H1 (cell line): Measurements from ENCODE around the gene RNF41. TPM values are rescaled to one million over a fixed set of nuclear protein-coding genes. Genes with fewer than 3 reads are reported as not detected.

Experiments
- ASH2L ChIP-seq: fragments of 200-600, 300-600 bp; sonication (generic); IDR thresholded peaks from one replicate; pipeline ENCODE4 v1.7.1; 2017; ENCODE audit warnings: low read length
- CTCF ChIP-seq, 3 experiments: IDR thresholded peaks; 1 replicate in 2 of 3; 2 replicates in 1 of 3; pipeline versions ENCODE4 v1.5.1 to v1.6.1; 2011; ENCODE audit warnings: low read length in 3 of 3, mild to moderate bottlenecking in 3 of 3, inconsistent platforms in 2 of 3, low read depth in 1 of 3, moderate library complexity in 1 of 3; ENCODE audit not compliant: insufficient read depth in 1 of 3; ENCODE audit errors: control extremely low read depth in 1 of 3
- EZH2 ChIP-seq: fragments of 200-600 bp; sonication (generic); IDR thresholded peaks from 2 replicates; pipeline ENCODE4 v1.7.1; 2012; ENCODE audit warnings: low read depth, mild to moderate bottlenecking, moderate library complexity, low read length, inconsistent platforms; ENCODE audit not compliant: severe bottlenecking
- JUND ChIP-seq: IDR thresholded peaks from 2 replicates; pipeline ENCODE4 v1.6.1; 2011; ENCODE audit warnings: mild to moderate bottlenecking, improper control_type of control experiment, low read length
- MAX ChIP-seq: IDR thresholded peaks from 2 replicates; pipeline ENCODE4 v1.6.1; 2012; ENCODE audit warnings: inconsistent platforms
- PHF8 ChIP-seq: fragments of 200-600 bp; sonication (generic); conservative IDR thresholded peaks from 2 replicates; pipeline ENCODE4 v1.7.1; 2012; ENCODE audit warnings: low read depth, mild to moderate bottlenecking, inconsistent platforms, low read length, moderate library complexity
- POLR2A ChIP-seq, 2 experiments: IDR thresholded peaks; 1 replicate in 1 of 2; 2 replicates in 1 of 2; pipeline ENCODE4 v1.6.1; 2011; ENCODE audit warnings: low read depth in 2 of 2, low read length in 2 of 2, mild to moderate bottlenecking in 2 of 2; ENCODE audit errors: control extremely low read depth in 1 of 2
- POU5F1 ChIP-seq: IDR thresholded peaks from 2 replicates; pipeline ENCODE4 v1.6.1; 2011; ENCODE audit warnings: low read depth, mild to moderate bottlenecking, low read length, moderate library complexity
- RFX5 ChIP-seq: IDR thresholded peaks from 2 replicates; pipeline ENCODE4 v1.6.1; 2011; ENCODE audit warnings: low read depth, low read length, improper control_type of control experiment, borderline replicate concordance
- RXRA ChIP-seq: IDR thresholded peaks from 2 replicates; pipeline ENCODE4 v1.6.1; 2011; ENCODE audit warnings: low read depth, mild to moderate bottlenecking, low read length, moderate library complexity; ENCODE audit not compliant: insufficient read depth
- SIN3A ChIP-seq, 2 experiments: IDR thresholded peaks in 1 of 2; conservative IDR thresholded peaks in 1 of 2; 2 replicates each; pipeline ENCODE4 v1.6.1; 2011 to 2012; ENCODE audit warnings: low read length in 2 of 2, improper control_type of control experiment in 1 of 2, low read depth in 1 of 2, mild to moderate bottlenecking in 1 of 2
- SIRT6 ChIP-seq: IDR thresholded peaks from one replicate; pipeline ENCODE4 v1.7.1; 2012; ENCODE audit warnings: low read length, inconsistent platforms
- TAF1 ChIP-seq: IDR thresholded peaks from 2 replicates; pipeline ENCODE4 v1.6.1; 2011; ENCODE audit warnings: mild to moderate bottlenecking, low read depth, low read length
- TBP ChIP-seq: IDR thresholded peaks from 2 replicates; pipeline ENCODE4 v1.6.1; 2011; ENCODE audit warnings: low read depth, low read length, improper control_type of control experiment
- USF2 ChIP-seq: IDR thresholded peaks from 2 replicates; pipeline ENCODE4 v1.6.1; 2011; ENCODE audit warnings: low read length, improper control_type of control experiment
- YY1 ChIP-seq: IDR thresholded peaks from 2 replicates; pipeline ENCODE4 v1.6.1; 2011; ENCODE audit warnings: low read depth, mild to moderate bottlenecking, low read length
- polyA plus RNA-seq, 7 experiments: library from polyadenylated mRNA; depleted of rRNA in 3 of 7; stranded (reverse) in 5 of 7; unstranded in 2 of 7; fragments of >200 nt in 5 of 7; fragments of 200-250 nt in 2 of 7; gene quantifications; 1 replicate in 5 of 7; 2 replicates in 1 of 7; 4 replicates in 1 of 7; pipeline versions ENCODE4 v1.2.1 to v1.2.3, GENCODE V29; 2011 to 2013; ENCODE audit warnings: missing spikeins in 2 of 7, mixed read lengths in 2 of 7
- total RNA-seq: library from RNA; stranded (reverse); fragmentation: NEBNext Ultra II Directional; extraction: Animal tissue kit (Norgen Biotek cat#: 25700); gene quantifications from 2 replicates; pipeline ENCODE4 v1.2.1, GENCODE V29; 2021

Gene RNF41
- total and polyA plus RNA-seq, 2 of the 8 experiments (the other 6 are each of a cell fraction or from before 2014, with no cell fraction given), result 55.5 to 98.6 TPM

- TF ChIP-seq SIN3A (conservative IDR thresholded peaks at IDR 0.05 in 1 of 2, IDR thresholded peaks at IDR 0.05 in 1 of 2; ENCODE audit: low read depth in 1 of 2, low read length in 2 of 2), result 0 out of 4 replicates have a peak, but pooled peaks have one; percentile 32 to 46
- no peak for TF ChIP-seq USF2
- no peak for TF ChIP-seq RFX5
- TF ChIP-seq SIRT6, result no peak
- TF ChIP-seq PHF8, result no peak; the same call in 1 of the 2 replicates
- TF ChIP-seq TBP, result no peak
- peak in 1 of 2 experiments; percentile 66; a peak in 2 of 3 replicates for TF ChIP-seq POLR2A (IDR thresholded peaks at IDR 0.05; ENCODE audit: control extremely low read depth in 1 of 2, low read depth in 2 of 2, low read length in 2 of 2)
- TF ChIP-seq MAX, result no peak
- no peak for TF ChIP-seq POU5F1
- TF ChIP-seq EZH2, result no peak
- TF ChIP-seq TAF1, result no peak
- peak; percentile 36 for TF ChIP-seq ASH2L
- 0 out of 2 replicates have a peak, but pooled peaks have one; percentile 1 for TF ChIP-seq YY1
- no peak for TF ChIP-seq JUND
- no peak for TF ChIP-seq CTCF (IDR thresholded peaks at IDR 0.05; ENCODE audit: control extremely low read depth in 1 of 3, insufficient read depth in 1 of 3, low read depth in 1 of 3, low read length in 3 of 3)
- TF ChIP-seq RXRA, result no peak
- TF ChIP-seq, all 59 proteins: peak for 4
Measured at GRCh38 chr12:56188778-56189098, 33.0 kb downstream of the RNF41 start (continued).
